NCI-H2107 (cell line): Measurements from ENCODE around the gene CCDC178.
A peak's percentile ranks its signal among the peaks of the same experiment; 100 is the strongest.
"Not testable (repeated sequence)": the region's sequence is repeated elsewhere in the genome, so short reads cannot be mapped to it uniquely, and the experiment has no call there.

Source experiments
- DNase-seq: peaks from one replicate; lab custom pipeline; 2025; lab: John Stamatoyannopoulos, UW

The CCDC178 gene

GRCh38 chr18:33210575-33211189, 229.8 kb downstream of the CCDC178 start:
- peak; percentile 23 for DNase-seq

DNA sequence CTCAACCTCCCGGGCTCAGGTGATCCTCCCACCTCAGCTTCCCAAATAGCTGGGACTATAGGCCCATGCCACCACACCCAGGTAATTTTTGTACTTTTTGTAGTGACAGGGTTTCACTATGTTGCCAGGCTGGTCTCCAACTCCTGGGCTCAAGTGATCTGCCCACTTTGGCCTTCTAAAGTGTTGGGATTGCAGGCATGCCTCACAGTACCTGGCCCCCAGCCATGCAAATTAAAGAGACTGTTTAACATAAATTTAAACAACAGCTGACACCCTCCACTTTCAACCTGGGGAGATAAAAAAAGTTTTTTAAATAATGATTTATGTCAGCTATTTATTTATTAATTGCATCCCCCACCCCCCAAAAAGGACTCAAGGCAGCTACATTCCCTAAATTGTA, 234.7 kb downstream of the CCDC178 start:
- no peak for DNase-seq

DNA sequence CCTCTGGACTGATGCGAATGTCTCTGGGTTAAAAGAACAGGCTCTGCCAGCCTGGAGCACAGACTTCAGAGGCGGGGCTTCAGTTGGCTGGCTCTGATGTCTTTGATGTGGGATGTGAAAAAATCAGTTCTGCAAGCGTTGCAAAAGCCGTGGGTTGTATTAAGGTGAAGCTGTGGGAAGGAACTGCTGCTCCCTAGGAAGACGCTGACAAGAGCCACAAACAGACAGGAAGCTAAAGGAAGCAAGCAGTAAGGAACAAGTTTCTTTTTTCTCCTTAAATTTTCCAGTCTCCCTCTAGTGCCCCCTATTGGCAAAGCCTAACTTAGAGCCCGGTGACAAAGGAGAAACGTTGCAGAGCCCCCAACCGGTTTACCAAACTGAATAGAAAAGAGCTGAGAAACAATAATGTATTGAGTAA, 239.0 kb downstream of the CCDC178 start:
- no peak for DNase-seq

GRCh38 chr18:33195795-33196194, 244.7 kb downstream of the CCDC178 start:
- DNase-seq, result no peak

GRCh38 chr18:33194793-33195192, 245.7 kb downstream of the CCDC178 start:
- no peak for DNase-seq

DNA sequence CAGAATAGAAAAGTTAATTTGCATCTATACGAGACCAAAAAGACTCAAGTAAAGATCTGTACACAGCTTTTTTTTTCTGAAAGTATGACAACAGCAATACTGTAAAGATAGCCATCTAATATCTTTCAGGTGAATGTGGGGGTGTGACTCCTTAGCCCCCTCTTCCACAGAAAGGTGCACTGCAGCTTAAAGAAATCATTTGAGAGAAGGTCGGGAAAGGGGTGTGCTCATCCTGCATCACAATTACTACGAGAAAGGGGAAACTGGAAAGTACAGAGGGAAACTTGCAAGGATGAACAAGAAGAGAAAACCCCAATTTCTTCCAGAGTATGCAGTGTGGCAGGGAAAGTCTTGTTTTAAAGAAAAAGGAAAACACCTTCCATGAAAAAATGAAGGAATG, 255.6 kb downstream of the CCDC178 start:
- no peak for DNase-seq

DNA sequence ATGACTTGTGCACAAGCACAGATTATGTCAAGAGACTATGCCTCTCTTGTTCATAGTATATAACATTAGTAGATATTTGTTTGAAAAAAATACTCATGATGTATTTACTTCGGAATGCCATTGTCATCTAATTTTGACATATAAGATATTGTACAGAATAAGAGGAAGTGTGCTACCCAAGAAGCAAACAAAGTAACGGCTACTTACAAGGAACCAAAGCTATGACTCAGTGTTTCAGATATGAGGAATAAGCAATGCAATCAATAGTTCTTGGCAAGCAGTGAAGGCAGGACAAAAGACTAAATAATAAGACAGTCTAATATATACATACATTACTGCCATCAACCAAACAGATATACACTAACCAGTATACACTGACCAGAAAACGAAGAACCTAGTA, 256.3 kb downstream of the CCDC178 start:
- no peak for DNase-seq

DNA sequence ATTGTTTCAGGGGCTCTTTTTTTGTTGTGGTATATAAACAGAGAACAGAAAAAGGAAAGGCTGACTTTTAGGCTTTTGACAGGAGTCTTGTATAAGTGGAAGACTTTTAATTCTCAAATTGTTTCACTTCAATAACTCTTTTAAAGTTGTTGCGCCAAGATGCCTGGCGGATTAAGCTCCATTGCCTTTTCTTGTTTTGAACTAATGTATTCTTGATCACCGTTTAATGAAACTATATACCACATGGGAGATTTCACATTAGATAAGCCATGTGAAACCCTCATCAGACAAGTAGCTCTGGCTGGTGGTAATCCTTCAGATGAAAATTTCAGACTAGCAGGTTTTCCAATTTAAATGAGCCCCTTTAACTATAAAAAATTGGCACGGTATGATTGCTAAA, 257.4 kb downstream of the CCDC178 start:
- DNase-seq, result no peak

DNA sequence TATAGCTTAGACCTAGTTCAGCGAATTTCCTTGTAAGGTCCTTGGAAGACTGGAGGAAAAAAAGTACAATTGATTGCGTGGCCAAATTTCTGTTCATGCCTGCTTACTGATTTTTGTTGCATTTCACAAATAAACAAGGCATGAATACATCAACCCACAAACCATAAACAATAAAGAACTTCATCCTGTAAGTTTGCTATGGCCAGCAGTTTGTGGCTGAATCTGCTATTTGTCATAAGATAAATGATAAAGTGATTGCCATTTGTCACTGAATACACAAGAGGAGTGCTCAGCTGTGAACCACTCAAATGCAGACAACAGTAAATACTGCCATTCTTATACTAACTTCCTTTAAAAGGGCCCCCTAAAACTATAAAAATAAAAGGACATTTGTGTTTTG, 259.5 kb downstream of the CCDC178 start:
- no peak for DNase-seq

DNA sequence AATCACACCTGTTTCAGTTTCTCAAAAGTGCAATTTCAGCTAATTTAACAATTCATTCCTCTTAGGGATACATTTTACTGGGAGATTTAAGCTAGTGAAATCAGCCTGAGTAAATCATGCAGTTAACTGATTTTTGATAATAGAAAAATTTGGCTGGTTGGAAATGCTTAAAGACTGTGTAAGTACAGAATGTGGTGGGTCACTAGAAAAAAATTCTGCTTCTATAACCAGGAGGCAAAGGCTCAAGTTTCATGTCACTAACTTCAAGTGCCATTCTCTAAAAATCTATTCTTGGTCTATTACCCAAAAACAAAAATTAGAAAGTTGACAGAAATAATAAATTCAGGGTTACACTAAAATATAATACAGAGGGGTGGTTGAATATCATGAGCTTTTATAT, 271.3 kb downstream of the CCDC178 start:
- no peak for DNase-seq

- not testable (repeated sequence) for DNase-seq
Measured at GRCh38 chr18:33164121-33164520, 276.4 kb downstream of the CCDC178 start.

DNA sequence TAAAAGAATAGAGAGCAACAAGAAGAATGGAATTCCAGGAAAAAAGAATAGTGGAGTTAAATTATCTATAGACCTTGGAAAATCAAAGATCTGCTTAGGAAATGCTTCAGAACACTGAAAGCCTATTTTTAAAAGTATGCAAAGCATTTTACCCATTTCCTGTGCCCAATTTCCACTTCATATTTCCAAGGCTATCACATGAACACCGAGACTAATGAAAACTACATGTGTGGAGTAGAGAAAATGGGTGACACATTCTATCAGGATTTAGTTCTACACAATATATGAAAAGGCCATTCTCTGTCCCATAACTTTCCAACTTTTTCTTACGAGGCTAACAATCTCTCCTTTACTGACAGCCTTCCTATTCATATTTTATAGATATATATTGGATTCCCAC, 279.4 kb downstream of the CCDC178 start:
- no peak for DNase-seq

DNA sequence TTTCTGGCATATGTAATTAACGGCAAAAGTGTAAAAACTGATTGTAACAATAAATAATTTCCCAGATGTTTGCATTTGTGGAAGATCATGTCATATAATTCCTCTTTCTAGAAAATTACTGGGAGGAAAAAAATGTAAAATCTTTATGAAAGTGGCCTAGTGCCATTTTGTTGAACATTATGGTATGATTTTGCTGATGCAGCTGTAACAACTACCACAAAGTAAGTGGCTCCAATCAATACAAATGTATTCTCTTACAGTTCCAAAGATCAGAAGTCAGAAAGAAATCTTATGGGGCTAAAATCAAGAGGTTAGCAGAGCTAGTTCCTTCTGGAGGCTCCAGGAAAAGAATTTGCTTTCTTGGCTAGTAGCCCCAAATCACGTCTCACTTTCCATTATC, 281.4 kb downstream of the CCDC178 start:
- no peak for DNase-seq

GRCh38 chr18:33157893-33158292, 282.6 kb downstream of the CCDC178 start:
- DNase-seq, result no peak

- no peak for DNase-seq
Measured at GRCh38 chr18:33156906-33157470, 283.5 kb downstream of the CCDC178 start.

- DNase-seq, result no peak
Measured at GRCh38 chr18:33154049-33154448, 286.5 kb downstream of the CCDC178 start.

GRCh38 chr18:33152376-33152775, 288.1 kb downstream of the CCDC178 start:
- no peak for DNase-seq

- DNase-seq, result not testable (repeated sequence)
Measured at GRCh38 chr18:33147811-33148210, 292.7 kb downstream of the CCDC178 start.

DNA sequence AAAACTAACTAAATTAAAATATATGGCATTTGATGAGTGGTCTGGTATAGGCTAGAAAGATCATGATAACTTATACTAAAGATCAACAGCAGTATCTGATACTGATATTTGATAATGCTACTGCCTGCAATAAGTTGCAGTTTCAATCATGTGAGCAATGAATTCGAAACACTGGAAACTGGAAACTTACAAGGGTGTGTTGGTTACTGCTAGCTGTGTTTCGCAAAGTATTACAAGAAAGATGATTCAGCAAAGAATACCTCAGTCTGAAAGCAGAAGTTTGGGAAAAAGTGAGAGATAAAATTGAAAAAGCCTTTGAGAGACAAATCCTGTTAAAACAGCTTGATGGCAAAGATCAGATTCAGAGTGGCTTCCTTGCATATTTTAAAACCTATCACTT, 294.5 kb downstream of the CCDC178 start:
- DNase-seq, result no peak

GRCh38 chr18:33135951-33136660, 304.4 kb downstream of the CCDC178 start:
- DNase-seq, result no peak

DNA sequence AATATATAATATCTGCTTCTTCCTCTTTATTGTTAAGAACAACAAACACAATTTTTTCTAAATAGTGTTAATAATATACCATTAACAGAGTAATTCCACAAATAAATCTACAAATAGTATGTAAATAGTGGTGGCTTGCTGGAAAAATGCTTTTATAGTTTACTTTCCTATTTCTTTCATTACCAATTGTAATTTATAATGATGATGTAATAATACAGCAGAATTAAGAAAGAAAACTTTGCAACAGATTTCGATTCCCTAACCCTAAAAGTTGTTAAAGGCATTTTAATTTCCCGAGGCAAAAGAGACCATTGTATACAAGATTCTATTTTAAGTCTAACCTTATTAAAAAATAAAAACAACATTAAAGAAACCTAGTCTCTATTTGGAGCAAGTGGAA, 307.9 kb downstream of the CCDC178 start:
- DNase-seq, result no peak

DNA sequence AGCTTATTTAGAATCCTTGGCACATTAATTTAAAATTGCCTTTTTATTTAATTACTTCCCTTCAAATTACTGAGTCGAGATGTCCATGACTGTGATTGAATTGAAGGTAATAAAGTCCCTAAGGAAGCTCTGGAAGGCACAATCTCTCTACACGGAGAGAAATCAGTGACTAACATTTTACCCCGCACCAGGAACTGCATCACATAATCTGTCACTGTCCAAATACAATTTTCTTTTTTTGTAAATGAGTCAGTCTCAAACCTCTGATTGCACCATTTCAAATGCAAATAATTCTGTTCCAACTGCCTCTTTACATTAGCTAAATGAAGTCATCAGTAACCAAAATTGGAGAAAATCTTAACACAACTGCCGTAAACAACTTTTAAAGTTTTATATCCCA, 311.9 kb downstream of the CCDC178 start:
- DNase-seq, result no peak

- no peak for DNase-seq
Measured at GRCh38 chr18:33123862-33124518, 316.5 kb downstream of the CCDC178 start.
